ENCODE measurements around the gene ARL2BP. TPM values are rescaled to one million over a fixed set of nuclear protein-coding genes. Genes with fewer than 3 reads are reported as not detected.

ARL2BP gene
- total and polyA plus RNA-seq, 2 of the 13 experiments (the other 11 are each of a cell fraction or from before 2014, with no cell fraction given): 64.3 to 67.6 TPM

DNA sequence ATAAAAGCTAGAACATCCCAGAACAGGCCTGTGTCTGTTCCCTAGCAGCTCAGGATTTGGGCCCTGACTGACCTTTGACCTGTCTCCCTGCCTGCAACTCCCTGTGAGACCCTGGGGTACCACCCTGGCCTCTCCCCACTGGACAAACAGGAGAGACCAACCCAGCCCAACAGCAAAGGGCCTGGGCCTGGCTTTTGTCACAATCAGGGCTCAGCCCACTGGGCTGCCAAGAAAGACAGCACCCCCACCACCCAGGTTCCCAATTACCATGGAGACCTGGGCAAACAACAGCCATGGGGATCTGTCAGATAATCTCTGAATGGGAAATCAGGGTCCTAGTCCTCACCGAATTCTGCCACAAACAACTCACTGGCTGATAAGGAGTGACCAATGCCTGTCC lies 28.3 kb downstream of the ARL2BP start:
- POLR2A ChIA-PET: interaction anchor here (0.6 to 1.0 kb wide), 3 partner anchors 10 to 99 kb away, joined by 3 to 4 read pairs (median 3); partner anchors contain the start of gene CX3CL1
- 63% methylated on average over 1 of the region's 1 CpG for WGBS (ENCODE audit: low lambda C conversion rate)
- TF ChIP-seq, protein P1, sequence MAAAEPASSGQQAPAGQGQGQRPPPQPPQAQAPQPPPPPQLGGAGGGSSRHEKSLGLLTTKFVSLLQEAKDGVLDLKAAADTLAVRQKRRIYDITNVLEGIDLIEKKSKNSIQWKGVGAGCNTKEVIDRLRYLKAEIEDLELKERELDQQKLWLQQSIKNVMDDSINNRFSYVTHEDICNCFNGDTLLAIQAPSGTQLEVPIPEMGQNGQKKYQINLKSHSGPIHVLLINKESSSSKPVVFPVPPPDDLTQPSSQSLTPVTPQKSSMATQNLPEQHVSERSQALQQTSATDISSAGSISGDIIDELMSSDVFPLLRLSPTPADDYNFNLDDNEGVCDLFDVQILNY (CRISPR knock-in tag; conservative IDR thresholded peaks at IDR 0.05): no peak
- no peak for TF ChIP-seq ZNF562 (CRISPR knock-in tag; IDR thresholded peaks at IDR 0.05; ENCODE audit: borderline replicate concordance)
- TF ChIP-seq ZNF737 (CRISPR knock-in tag; IDR thresholded peaks at IDR 0.05; ENCODE audit: borderline replicate concordance): no peak
- TF ChIP-seq, protein P2, sequence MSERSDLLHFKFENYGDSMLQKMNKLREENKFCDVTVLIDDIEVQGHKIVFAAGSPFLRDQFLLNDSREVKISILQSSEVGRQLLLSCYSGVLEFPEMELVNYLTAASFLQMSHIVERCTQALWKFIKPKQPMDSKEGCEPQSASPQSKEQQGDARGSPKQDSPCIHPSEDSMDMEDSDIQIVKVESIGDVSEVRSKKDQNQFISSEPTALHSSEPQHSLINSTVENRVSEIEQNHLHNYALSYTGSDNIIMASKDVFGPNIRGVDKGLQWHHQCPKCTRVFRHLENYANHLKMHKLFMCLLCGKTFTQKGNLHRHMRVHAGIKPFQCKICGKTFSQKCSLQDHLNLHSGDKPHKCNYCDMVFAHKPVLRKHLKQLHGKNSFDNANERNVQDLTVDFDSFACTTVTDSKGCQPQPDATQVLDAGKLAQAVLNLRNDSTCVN (CRISPR knock-in tag; IDR thresholded peaks at IDR 0.05; ENCODE audit: borderline replicate concordance): no peak
- peak; percentile 47; the same call in 1 of the 2 replicates for TF ChIP-seq HNF4G (IDR thresholded peaks at IDR 0.05; ENCODE audit: borderline replicate concordance, low read depth, low read length)
- TF ChIP-seq HNF4G (CRISPR knock-in tag; IDR thresholded peaks at IDR 0.05; ENCODE audit: borderline replicate concordance, low read depth): no peak
- TF ChIP-seq ZNF510 (CRISPR knock-in tag; IDR thresholded peaks at IDR 0.05; ENCODE audit: low read depth): no peak
- TF ChIP-seq, protein P3, sequence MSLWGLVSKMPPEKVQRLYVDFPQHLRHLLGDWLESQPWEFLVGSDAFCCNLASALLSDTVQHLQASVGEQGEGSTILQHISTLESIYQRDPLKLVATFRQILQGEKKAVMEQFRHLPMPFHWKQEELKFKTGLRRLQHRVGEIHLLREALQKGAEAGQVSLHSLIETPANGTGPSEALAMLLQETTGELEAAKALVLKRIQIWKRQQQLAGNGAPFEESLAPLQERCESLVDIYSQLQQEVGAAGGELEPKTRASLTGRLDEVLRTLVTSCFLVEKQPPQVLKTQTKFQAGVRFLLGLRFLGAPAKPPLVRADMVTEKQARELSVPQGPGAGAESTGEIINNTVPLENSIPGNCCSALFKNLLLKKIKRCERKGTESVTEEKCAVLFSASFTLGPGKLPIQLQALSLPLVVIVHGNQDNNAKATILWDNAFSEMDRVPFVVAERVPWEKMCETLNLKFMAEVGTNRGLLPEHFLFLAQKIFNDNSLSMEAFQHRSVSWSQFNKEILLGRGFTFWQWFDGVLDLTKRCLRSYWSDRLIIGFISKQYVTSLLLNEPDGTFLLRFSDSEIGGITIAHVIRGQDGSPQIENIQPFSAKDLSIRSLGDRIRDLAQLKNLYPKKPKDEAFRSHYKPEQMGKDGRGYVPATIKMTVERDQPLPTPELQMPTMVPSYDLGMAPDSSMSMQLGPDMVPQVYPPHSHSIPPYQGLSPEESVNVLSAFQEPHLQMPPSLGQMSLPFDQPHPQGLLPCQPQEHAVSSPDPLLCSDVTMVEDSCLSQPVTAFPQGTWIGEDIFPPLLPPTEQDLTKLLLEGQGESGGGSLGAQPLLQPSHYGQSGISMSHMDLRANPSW (CRISPR knock-in tag; IDR thresholded peaks at IDR 0.05; ENCODE audit: borderline replicate concordance): no peak
- TF ChIP-seq, protein P4, sequence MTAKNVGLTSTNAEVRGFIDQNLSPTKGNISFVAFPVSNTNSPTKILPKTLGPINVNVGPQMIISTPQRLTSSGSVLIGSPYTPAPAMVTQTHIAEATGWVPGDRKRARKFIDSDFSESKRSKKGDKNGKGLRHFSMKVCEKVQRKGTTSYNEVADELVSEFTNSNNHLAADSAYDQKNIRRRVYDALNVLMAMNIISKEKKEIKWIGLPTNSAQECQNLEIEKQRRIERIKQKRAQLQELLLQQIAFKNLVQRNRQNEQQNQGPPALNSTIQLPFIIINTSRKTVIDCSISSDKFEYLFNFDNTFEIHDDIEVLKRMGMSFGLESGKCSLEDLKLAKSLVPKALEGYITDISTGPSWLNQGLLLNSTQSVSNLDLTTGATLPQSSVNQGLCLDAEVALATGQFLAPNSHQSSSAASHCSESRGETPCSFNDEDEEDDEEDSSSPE (CRISPR knock-in tag; IDR thresholded peaks at IDR 0.05): no peak
- no peak for TF ChIP-seq SNAPC2 (CRISPR knock-in tag; IDR thresholded peaks at IDR 0.05)
- TF ChIP-seq, protein P5, sequence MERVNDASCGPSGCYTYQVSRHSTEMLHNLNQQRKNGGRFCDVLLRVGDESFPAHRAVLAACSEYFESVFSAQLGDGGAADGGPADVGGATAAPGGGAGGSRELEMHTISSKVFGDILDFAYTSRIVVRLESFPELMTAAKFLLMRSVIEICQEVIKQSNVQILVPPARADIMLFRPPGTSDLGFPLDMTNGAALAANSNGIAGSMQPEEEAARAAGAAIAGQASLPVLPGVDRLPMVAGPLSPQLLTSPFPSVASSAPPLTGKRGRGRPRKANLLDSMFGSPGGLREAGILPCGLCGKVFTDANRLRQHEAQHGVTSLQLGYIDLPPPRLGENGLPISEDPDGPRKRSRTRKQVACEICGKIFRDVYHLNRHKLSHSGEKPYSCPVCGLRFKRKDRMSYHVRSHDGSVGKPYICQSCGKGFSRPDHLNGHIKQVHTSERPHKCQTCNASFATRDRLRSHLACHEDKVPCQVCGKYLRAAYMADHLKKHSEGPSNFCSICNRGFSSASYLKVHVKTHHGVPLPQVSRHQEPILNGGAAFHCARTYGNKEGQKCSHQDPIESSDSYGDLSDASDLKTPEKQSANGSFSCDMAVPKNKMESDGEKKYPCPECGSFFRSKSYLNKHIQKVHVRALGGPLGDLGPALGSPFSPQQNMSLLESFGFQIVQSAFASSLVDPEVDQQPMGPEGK (CRISPR knock-in tag; IDR thresholded peaks at IDR 0.05): 0 out of 2 replicates have a peak, but pooled peaks have one; percentile 19
- TF ChIP-seq NRL (CRISPR knock-in tag; IDR thresholded peaks at IDR 0.05; ENCODE audit: borderline replicate concordance): 0 out of 2 replicates have a peak, but pooled peaks have one; percentile 41
- TF ChIP-seq, protein P6, sequence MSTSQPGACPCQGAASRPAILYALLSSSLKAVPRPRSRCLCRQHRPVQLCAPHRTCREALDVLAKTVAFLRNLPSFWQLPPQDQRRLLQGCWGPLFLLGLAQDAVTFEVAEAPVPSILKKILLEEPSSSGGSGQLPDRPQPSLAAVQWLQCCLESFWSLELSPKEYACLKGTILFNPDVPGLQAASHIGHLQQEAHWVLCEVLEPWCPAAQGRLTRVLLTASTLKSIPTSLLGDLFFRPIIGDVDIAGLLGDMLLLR (CRISPR knock-in tag; IDR thresholded peaks at IDR 0.05): no peak
- no peak for TF ChIP-seq ZNF34 (CRISPR knock-in tag; IDR thresholded peaks at IDR 0.05; ENCODE audit: borderline replicate concordance)
- no peak for TF ChIP-seq MXD4 (CRISPR knock-in tag; IDR thresholded peaks at IDR 0.05)

More for the DNA sequence above, 28.3 kb downstream of the ARL2BP start:
- no TSS peak for BruUV-seq (replicated peaks)
- ATAC-seq (peak; percentile 20), FAIRE-seq (peak; percentile 18), DNase-seq (ENCODE audit: low spot score) (no peak)
- Histone ChIP-seq H3K27ac (ENCODE audit: extremely low read length, insufficient read depth, low read length) (peak overlapping the region; percentile 11), H3K4me2 (ENCODE audit: low read depth, low read length) (no peak overlapping the region), H3K9ac (ENCODE audit: insufficient read depth, low read depth, low read length) (no peak overlapping the region), H2AFZ (ENCODE audit: low read length) (no peak overlapping the region), H4K20me1 (ENCODE audit: insufficient read depth, low read length) (peaks cover 11% of the 10 kb centered on the region; the same call in 1 of the 2 replicates), H3K4me1 (ENCODE audit: insufficient read depth, low read length) (peaks cover 100% of the 10 kb centered on the region), H3K4me3 (replicated peaks in 1 of 3; ENCODE audit: insufficient read depth in 1 of 3, low read depth in 2 of 3, low read length in 3 of 3) (no peak overlapping the region), H3K9me3 (ENCODE audit: low read length) (no peaks in the 10 kb centered on the region), H3K79me2 (ENCODE audit: insufficient read depth, low read length) (peaks cover 45% of the 10 kb centered on the region), H3K36me3 (replicated peaks in 1 of 2; ENCODE audit: control insufficient read depth in 1 of 2, insufficient read depth in 2 of 2, low read length in 2 of 2) (peaks cover 3 to 7% of the 10 kb centered on the region in 2 experiments; a peak in 2 of 5 replicates), H3K27me3 (ENCODE audit: control insufficient read depth in 1 of 2, insufficient read depth in 2 of 2, low read length in 2 of 2) (no peaks in the 10 kb centered on the region)
- in situ Hi-C loops (cut with HindIII; ENCODE audit: extremely low pct_ligation_motif_present, low pct_unique_long_range_greater_than_20kb): no loop called here
- CTCF ChIA-PET (ENCODE audit: low intra/inter-chr PET ratio, low total read pairs): no interaction called here
- intact Hi-C loops (cut with micrococcal nuclease; ENCODE audit: unreplicated experiment): no loop called here
